RPMI7951 (cell line): ENCODE results near the gene SLC18B1. TPM values are rescaled to one million over a fixed set of nuclear protein-coding genes. Genes with fewer than 3 reads are reported as not detected.
A peak's percentile ranks its signal among the peaks of the same experiment; 100 is the strongest.

Source experiments
- DNase-seq: peaks from one replicate; pipeline ENCODE4 v3.0.0-alpha.2; 2012; ENCODE audit warnings: low read depth
- total RNA-seq: library from RNA; depleted of rRNA; stranded (reverse); fragments of >200 nt; shearing (Covaris generic); gene quantifications from 2 replicates; pipeline ENCODE4 v1.2.3, GENCODE V29; 2014; rRNA removed

SLC18B1 gene
- total RNA-seq, result 14.6 and 14.9 TPM in 2 replicates

DNA sequence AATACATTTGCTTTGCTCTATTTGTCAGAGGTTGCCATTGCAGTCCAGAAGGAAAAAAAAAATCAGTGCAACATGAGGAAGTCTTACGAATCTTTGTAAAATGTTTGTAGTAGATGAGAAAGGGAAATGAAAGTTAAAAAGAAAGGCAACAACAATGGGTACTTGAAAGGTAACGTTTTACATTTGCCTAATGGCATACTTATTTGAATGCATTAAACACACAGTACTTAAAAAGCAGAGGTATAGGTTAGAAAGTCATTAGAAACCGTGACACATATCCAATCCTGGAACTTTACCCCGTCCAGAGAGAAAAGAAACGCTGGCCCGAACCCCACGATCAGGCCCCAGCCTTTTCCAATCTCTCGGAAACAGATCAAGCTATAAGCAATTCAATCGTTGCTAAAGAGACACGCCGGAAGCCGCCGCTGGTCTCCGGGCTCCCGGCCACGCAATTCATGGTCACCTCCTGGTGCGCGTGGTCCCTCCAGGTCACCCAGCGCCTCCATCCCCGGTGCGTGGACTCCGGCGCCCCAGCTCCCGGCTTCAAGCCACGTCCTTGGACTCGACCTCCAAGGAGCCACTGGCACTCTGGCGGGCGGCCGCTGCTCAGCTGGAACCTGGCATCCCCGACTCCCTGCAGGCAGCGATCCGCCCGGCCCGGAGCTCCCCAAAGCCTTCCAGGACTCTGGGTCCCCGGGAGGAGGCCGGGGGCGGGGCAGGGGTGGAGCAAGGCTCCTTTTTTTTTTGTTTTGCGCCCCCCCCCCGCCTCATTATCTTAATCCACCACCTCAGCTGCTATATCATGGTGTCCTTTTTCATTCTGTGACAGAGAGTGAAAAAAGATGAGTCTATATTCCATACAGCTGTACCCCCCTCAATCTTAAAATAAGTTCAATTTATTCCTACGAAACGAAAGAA is at the start of gene SLC18B1:
Gene SLC18B1 (minus strand): TSS at position 687 of the 918 bp plus-strand sequence. CDS start 181 bp downstream, at position 506.
- peak; percentile 48 for DNase-seq

- no peak for DNase-seq
These were observed 45.0 kb upstream of the SLC18B1 start for GRCh38 chr6:132843316-132844035.

DNA sequence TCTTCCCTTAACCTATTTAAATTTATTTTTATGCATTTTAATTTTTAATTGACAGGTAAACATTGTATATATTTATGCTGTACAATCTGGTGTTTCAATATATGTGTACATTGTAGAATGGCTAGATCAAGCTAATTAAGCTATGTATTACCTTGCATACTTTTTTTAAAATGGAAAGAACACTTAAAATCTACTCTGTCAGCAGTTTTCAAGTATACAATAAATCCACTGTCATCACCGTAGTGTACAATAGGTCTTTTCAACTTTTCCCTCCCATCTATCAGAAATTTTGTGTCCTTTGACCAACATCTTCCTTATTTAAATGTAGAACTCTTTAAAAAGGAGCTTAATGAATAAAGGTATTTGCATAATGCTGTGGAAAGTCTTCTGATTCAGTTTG is 43.5 kb upstream of the SLC18B1 start:
- DNase-seq, result no peak

DNA sequence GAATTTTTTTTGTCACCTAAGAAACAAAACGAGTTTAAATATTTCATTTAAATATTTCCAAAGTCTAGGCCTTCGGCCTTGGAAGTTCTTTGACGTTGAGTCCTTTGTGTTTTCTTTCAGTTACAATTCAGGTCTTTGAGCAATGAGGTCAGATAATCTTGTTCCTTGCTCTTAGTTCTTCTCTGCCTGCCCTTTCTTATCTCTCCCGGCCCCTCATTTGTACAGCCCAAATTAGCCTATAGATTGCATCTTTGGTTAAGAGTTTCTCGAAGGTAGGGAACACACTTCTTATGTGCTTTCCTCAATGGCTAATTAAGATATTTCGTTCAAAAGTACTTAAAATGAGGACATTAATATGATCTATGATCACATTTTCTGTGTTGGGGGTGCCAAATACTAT is 34.5 kb upstream of the SLC18B1 start:
- no peak for DNase-seq

- DNase-seq, result peak; percentile 21
These were observed 31.9 kb upstream of the SLC18B1 start for GRCh38 chr6:132830334-132830751.

GRCh38 chr6:132820629-132821381 is 22.4 kb upstream of the SLC18B1 start:
- peak; percentile 29 for DNase-seq

- DNase-seq, result no peak
These were observed 21.1 kb upstream of the SLC18B1 start for GRCh38 chr6:132819405-132820161.

DNA sequence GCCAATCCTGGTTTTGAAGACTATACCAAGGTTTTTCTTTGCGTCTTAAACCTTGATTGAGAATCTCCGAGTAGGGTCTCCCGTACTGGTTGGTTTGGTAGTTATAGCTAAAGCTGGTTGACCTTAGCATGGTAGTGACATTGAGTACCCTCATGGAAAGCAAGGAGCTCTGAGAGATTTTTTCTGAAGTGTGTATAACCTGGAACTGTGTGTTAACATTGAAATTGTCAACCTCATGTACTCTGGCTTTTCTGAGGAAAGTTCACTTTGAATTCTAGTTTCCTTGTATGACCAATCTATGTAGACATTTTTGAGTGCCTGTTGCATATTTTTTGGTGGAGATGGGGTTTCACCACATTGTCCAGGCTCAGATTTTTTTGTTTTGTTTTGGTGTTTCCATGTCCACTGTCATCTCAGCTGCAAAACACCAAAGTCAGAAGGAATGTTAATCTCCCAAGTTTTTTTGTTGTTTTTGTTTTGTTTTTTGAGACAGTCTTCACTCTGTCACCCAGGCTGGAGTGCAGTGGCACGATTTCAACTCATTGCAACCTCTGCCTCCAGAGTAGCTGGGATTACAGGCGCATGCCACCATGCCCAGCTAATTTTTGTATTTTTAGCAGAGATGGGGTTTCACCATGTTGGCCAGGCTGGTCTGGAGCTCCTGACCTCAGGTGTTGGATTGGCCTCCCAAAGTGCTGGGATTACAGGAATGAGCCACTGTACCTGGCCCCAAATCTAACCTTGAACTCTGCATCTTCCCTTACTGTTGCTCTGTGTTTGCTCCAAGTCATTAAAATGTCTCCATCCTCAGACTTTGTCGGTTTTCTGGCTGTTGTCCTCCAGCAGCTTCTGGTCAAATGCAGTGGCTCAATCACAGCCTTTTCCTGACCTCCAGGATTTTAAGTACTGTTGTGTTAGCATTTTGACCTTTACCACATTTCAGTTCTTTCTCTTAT is 20.2 kb upstream of the SLC18B1 start:
- no peak for DNase-seq

- no peak for DNase-seq
These were observed 19.3 kb upstream of the SLC18B1 start for GRCh38 chr6:132817554-132818403.

DNA sequence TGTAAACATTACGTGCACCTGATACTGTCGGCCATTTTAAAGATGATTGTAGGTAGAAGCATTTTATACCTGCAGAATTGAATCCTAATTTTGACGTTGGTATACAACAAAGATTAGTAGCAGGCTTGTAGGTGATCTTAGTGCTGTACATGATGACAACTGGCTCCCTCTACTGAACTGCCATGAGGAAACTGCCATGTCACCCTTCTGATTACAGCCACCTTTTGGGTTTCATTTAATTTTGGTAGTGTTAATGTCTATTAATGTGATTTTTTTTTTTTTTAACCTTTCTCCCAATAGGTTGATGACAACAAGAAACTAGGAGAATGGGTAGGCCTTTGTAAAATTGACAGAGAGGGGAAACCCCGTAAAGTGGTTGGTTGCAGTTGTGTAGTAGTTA is 18.2 kb upstream of the SLC18B1 start:
- no peak for DNase-seq

DNA sequence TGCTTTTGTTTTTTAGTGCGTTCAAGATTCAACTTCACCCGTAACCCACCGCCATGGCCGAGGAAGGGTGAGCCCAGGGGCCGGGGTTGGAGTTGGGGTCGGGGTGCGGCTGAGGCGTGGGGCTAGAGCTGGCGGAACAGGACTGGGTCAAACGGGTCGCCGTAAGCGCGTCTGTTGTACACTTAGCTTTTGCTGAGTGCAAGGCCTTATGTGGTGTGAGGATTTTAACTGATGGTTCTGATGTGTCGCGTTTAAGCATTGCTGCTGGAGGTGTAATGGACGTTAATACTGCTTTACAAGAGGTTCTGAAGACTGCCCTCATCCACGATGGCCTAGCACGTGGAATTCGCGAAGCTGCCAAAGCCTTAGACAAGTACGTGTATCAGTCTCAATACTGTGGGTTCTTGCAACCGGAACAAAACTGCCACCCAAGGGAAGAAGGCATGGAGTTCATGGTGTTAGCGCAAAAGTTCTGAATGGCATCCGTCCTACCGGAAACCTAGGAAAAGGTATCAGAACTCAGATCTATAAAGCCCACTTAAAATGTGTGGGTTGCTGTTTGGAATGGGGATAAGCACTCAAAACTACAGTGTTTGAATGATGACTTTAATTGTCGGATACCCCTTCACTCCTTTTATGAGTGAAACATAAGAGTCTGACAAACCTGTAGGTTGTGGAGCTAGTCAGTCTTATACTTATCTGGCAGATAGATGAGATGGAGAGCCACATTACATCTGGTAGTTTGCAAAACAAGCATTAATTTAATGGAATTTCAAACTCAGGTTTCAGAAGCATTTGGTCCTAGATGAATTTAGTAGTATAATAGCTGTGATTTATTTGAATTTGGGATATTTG is 16.5 kb upstream of the SLC18B1 start:
- no peak for DNase-seq

DNA sequence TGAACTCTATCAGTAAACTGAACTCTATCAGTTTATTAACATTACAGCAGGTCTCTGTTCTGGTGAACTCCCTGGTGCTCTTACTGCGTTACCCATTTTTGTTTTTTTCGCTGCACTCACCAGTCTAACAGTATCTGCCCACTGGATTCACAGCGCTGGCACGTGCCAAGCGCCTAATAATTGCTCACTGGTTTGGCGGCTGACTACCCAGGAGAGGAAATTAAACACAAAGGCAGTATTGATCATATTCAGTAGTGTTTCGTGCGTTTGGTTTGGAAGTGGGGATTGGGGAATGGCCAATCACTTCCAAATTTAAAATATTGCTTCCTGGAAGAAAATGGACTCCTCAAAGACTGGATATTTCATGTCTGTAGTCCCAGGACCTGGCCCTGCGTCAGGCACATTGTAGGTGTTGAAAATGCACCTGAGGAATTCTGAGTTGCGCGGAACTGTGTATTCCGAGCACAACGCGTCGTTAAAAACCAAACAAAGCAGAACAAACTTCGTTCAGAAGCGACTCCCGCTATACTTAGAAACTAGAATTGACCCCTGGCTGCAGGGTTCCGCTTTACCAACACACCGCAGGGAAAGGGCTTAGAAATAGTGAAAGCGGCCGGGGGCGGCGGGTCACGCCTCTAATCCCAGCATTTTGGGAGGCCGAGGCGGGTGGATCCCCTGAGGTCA is 14.9 kb upstream of the SLC18B1 start:
- DNase-seq, result peak; percentile 62

GRCh38 chr6:132812756-132813172 is 14.3 kb upstream of the SLC18B1 start:
- no peak for DNase-seq

GRCh38 chr6:132812255-132812732 is 13.9 kb upstream of the SLC18B1 start:
- no peak for DNase-seq

- DNase-seq, result peak; percentile 57
These were observed 12.8 kb upstream of the SLC18B1 start for GRCh38 chr6:132811276-132811675.

DNA sequence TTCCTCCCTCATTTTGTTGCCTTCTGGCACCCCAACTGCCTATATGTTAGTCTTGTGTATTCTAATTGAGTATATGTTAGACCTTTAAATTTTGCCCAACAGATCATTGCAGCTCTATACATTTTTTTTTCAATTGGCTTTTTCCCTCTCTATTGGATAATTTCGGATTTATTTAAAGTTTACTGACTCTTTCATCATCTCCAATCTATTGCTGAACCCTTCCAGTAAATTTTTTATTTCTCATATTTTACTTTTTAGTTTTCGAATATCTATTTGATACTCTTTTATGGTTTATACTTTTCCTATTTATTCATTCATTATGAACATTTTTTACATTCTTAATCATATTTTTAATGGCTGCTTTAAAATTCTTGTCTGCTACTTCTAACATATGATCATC is 7.1 kb upstream of the SLC18B1 start:
- no peak for DNase-seq

GRCh38 chr6:132804251-132804650 is 5.8 kb upstream of the SLC18B1 start:
- DNase-seq, result no peak
